Activated naive CD4-positive, alpha-beta T cell treated with anti-CD3 and anti-CD28 coated beads, Interleukin-2, amount 50 U/mL, for 72 hours (primary cell): ENCODE results near the gene GADD45G. TPM values are rescaled to one million over a fixed set of nuclear protein-coding genes. Genes with fewer than 3 reads are reported as not detected.

ENCODE experiments used
- ATAC-seq, 2 donors: fragments of 150-1000 bp; cut with Tn5 transposase; 2 replicates each; pipeline ENCODE4 v1.10.0; 2021; ENCODE audit warnings: mild to moderate bottlenecking in 2 of 2, moderate library complexity in 2 of 2
- DNase-seq, 2 donors: peaks; one replicate each; pipeline ENCODE4 v3.0.0; 2021 to 2022; ENCODE audit warnings: low spot score in 2 of 2
- H3K27ac Mint-ChIP-seq, 2 donors: one replicate each; pipeline ENCODE4 v1.8.0; 2022; ENCODE audit warnings: mild to moderate bottlenecking in 2 of 2, mixed read lengths in 2 of 2
- H3K36me3 Mint-ChIP-seq, 2 donors: one replicate each; pipeline ENCODE4 v1.8.0; 2022; ENCODE audit warnings: mixed read lengths in 2 of 2
- H3K9me3 Mint-ChIP-seq, 2 donors: one replicate each; pipeline ENCODE4 v1.8.0; 2022; ENCODE audit warnings: mixed read lengths in 2 of 2
- total RNA-seq, 2 donors: library from RNA; stranded (reverse); gene quantifications; one replicate each; pipeline ENCODE4 v1.2.3, GENCODE V29; 2022

Gene GADD45G
- total RNA-seq, 2 donors from 2014 or later = 3.8 to 5.3 TPM

GRCh38 chr9:89616411-89616810, 11.6 kb downstream of the GADD45G start:
- DNase-seq (no peak), ATAC-seq (no peak)
- no peaks in the 10 kb centered on the region for H3K9me3 Mint-ChIP-seq
- no peaks in the 10 kb centered on the region for H3K36me3 Mint-ChIP-seq
- H3K27ac Mint-ChIP-seq = no peak overlapping the region

GRCh38 chr9:89617978-89618377, 13.2 kb downstream of the GADD45G start:
- no peak for DNase-seq
- Mint-ChIP-seq H3K9me3 (no peaks in the 10 kb centered on the region), H3K27ac (no peak overlapping the region), H3K36me3 (no peaks in the 10 kb centered on the region)
- no peak for ATAC-seq

DNA sequence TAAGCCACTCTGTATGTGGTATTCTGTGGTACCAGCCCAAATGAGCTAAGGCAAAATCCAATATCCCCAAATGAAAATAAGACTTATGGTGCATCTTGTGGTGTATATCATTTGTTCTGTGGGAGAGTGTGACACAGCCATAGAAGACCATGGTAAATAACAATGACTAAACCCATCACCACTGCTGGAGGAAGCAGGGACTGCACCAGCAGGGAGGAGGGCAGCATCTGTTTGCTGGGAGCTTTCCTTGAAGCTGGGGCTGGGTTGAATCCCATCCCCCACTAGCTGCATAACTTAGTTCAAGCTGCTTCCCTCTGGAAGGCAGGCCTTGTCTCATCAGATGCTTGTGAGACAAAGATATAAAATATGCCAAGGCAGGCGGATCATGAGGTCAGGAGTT, 14.2 kb downstream of the GADD45G start:
- Mint-ChIP-seq H3K36me3 (no peaks in the 10 kb centered on the region), H3K27ac (peak overlapping the region in 1 of 2 donors; percentile 45), H3K9me3 (no peaks in the 10 kb centered on the region)
- ATAC-seq (peak in 1 of 2 donors; percentile 35), DNase-seq (no peak)

- H3K27ac Mint-ChIP-seq = peak overlapping the region in 1 of 2 donors; percentile 45
- DNase-seq = peak in 1 of 2 donors; percentile 51
- no peaks in the 10 kb centered on the region for H3K9me3 Mint-ChIP-seq
- no peak for ATAC-seq
- no peaks in the 10 kb centered on the region for H3K36me3 Mint-ChIP-seq
Measured at GRCh38 chr9:89619424-89620138, 14.8 kb downstream of the GADD45G start.

DNA sequence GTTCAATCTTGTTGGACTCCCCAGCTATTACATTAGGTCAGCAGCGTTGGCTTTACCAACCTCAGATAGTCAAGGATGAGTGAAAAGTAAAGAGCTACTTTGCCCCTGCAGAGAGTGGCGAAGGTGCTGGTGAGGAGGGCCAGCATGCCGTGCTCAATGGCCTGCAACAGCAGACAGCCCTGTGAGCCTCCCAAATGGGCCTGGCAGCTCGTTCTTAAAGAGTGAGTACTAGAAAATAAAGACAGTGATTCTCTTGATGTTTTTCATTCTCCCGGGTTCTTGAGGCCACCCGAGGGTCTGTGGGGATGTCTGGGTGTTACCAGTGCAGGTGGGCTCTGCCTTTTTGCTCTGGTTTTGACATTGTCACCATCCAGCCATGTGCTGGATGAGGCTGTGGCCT, 16.2 kb downstream of the GADD45G start:
- Mint-ChIP-seq H3K36me3 (no peaks in the 10 kb centered on the region), H3K27ac (no peak overlapping the region), H3K9me3 (no peaks in the 10 kb centered on the region)
- DNase-seq (no peak), ATAC-seq (no peak)

DNA sequence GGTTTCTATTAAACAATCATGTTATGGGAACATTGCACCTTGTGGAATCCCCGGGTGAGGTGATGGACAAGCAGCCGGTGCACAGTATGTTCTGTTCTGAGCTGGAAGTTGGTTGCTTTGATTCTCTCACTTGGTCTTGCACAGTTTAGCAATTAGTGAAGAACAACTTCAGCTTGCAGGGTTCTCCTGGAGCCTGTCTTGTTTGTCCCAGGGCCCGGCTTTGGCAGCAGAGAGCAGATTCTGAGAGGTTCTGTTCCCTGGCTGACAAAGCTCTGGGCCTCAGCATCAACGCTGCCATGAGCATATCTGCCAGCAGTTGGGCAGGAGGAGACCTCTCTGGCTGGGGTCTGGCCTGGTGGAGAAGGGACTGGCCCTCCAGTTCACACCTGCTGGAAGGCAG, 16.9 kb downstream of the GADD45G start:
- no peak for ATAC-seq
- no peaks in the 10 kb centered on the region for H3K36me3 Mint-ChIP-seq
- H3K27ac Mint-ChIP-seq = no peak overlapping the region
- no peaks in the 10 kb centered on the region for H3K9me3 Mint-ChIP-seq
- no peak for DNase-seq

- no peak overlapping the region for H3K27ac Mint-ChIP-seq
- no peaks in the 10 kb centered on the region for H3K36me3 Mint-ChIP-seq
- DNase-seq (no peak), ATAC-seq (no peak)
- H3K9me3 Mint-ChIP-seq = no peaks in the 10 kb centered on the region
Measured at GRCh38 chr9:89622933-89623861, 18.4 kb downstream of the GADD45G start.

GRCh38 chr9:89623925-89624420, 19.2 kb downstream of the GADD45G start:
- H3K27ac Mint-ChIP-seq = no peak overlapping the region
- no peaks in the 10 kb centered on the region for H3K36me3 Mint-ChIP-seq
- no peak for ATAC-seq
- peak in 1 of 2 donors; percentile 49 for DNase-seq
- no peaks in the 10 kb centered on the region for H3K9me3 Mint-ChIP-seq

DNA sequence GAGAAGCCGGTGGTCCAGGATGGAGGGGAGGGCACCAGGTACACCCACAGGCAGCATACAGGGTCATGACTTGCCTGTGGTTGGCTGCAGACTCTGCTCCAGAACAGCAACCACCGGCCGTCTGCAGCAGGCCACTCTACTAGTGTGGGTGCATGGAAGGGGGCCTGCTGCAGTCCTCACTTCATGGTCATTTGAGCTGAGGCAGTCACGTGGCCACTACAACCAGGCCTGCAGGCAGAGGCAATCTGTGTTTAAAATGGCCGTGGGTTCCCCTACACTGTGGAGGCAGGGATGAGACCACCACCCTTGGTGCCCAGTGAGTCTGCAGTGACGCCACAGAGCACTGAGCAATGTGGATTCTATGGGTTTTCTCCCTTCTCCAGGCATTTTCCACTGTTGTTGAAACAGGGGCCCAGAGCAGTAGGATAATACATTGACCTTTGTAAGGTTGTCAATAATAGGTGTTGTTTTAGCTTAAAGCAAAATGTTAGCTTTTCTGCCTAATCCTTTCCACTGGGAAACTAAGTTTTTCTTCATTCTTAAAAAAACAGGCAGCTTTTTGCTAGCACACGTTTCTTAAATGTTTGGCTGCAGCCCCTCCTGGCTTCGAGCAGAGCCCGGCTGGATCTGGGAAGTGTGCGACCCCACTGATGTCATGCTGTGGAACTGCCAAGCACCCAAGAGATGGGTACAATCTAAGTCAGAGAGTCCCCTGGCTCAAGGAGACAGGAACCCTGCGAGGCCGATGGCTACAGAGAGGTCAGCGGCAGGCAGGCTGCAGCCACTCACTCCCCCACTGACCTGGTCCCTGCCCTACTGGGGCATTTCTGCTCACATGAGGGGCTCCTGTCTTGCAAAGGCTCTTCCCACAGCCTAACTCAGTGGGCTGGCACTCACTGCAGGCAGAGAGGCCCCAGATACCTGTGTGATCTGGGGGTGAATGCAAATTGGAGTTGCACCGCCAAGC, 21.2 kb downstream of the GADD45G start:
- no peaks in the 10 kb centered on the region for H3K36me3 Mint-ChIP-seq

GRCh38 chr9:89626741-89627265, 22.0 kb downstream of the GADD45G start:
- no peaks in the 10 kb centered on the region for H3K36me3 Mint-ChIP-seq
- ATAC-seq (no peak), DNase-seq (no peak)
- H3K9me3 Mint-ChIP-seq = no peaks in the 10 kb centered on the region
- peak overlapping the region in 1 of 2 donors; percentile 22 for H3K27ac Mint-ChIP-seq

More for the DNA sequence above, 21.2 kb downstream of the GADD45G start:
- DNase-seq = no peak
- Mint-ChIP-seq H3K9me3 (no peaks in the 10 kb centered on the region), H3K27ac (no peak overlapping the region)
- no peak for ATAC-seq

- ATAC-seq (no peak), DNase-seq (no peak)
- H3K9me3 Mint-ChIP-seq = no peaks in the 10 kb centered on the region
- H3K27ac Mint-ChIP-seq = no peak overlapping the region
- no peaks in the 10 kb centered on the region for H3K36me3 Mint-ChIP-seq
Measured at GRCh38 chr9:89628601-89629000, 23.8 kb downstream of the GADD45G start.

DNA sequence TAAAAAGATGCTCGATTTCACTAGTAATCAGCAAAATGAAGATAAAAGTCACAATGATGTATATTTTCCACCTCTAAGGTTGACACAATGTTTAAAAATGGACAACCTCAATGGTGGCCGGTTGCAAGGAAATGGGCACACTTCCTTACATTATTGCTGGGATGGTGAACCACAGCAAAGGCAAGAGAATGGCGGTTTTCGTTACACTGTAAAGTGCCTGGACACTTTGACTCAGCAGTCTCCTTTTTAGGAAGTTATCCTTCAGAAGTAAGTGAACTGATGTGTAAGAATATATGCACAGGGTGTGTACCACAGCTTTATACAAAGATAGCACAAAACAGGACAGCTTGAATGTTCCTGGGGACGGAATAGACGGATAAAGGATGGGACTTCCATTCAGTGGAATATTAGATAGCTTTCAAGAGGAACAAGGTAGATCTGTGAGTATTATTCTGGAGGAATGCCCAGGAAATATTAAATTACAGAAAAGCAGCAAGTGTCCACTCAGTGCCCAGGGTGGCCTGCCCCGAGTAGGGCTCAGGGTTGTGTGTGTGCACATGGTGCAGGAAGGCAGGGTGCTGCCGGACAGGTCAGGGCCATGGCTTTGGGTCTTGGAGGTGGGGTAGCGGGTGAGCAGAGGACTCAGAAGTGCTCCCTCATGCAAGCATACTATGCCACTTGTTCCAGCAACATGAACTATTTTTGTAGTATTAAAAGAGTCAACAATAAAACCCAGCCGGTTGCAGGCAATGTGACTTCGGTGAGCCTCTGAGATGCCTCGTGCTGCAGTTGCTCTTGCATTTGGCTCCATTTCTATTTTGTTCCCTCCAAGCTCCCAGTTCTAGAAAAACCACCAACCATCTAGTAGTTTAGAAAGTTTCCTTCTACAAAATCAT, 24.5 kb downstream of the GADD45G start:
- DNase-seq (no peak), ATAC-seq (peak in 1 of 2 donors; percentile 40)

DNA sequence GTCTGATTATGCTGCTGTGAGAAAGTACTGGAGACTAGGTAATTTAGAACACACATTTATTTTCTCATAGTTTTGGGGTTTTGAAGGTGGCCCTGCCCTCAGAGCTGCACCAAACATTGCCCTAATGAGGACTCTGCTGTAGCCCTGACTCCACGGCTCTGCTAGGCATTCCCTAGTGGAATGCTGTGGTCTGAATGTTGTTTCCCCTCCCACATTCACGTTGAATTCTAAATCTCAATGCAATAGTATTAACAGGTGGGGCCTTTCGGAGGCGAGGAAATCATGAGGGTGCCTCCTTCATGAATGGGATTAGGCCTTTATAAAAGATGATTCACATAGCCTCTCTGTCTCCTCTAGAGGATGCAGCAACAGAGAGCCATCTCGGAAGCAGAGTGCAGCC, 25.7 kb downstream of the GADD45G start:
- DNase-seq (no peak), ATAC-seq (no peak)
- Mint-ChIP-seq H3K36me3 (no peaks in the 10 kb centered on the region), H3K27ac (no peak overlapping the region), H3K9me3 (no peaks in the 10 kb centered on the region)

More for the DNA sequence above, 24.5 kb downstream of the GADD45G start:
- Mint-ChIP-seq H3K36me3 (no peaks in the 10 kb centered on the region), H3K9me3 (no peaks in the 10 kb centered on the region), H3K27ac (no peak overlapping the region)

GRCh38 chr9:89631384-89631783, 26.6 kb downstream of the GADD45G start:
- DNase-seq (no peak), ATAC-seq (no peak)
- no peaks in the 10 kb centered on the region for H3K36me3 Mint-ChIP-seq
- H3K9me3 Mint-ChIP-seq = no peaks in the 10 kb centered on the region
- H3K27ac Mint-ChIP-seq = no peak overlapping the region

DNA sequence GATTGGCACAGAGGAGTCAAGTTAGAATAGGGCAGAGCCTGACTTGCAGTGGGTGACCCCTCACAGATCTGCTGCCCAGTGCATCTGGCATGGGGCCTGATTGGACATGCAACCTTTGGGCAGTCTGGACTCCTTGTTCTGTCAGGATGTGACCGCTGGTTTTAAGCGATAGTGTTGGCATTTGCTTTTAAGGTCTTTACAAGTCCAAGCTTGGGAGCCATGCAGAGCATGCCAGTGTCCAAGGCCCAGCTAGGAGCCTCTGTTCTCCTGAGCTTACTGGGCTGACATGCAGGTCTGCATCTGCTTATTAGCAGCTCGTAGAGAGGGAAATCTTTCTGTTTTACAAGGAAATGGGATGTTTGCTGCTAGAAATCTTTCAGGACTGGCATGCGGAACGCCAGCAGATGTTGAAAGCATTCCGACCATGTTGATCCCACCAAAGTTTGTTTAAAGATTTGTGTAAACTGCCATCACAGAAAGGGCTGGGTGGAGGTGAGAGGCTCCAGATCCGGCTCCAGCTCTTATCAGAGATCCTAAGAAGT, 27.5 kb downstream of the GADD45G start:
- DNase-seq (no peak), ATAC-seq (no peak)
- Mint-ChIP-seq H3K36me3 (no peaks in the 10 kb centered on the region), H3K27ac (no peak overlapping the region), H3K9me3 (no peaks in the 10 kb centered on the region)
